ENCODE results near the gene SLC44A1.

The SLC44A1 gene

GRCh38 chr9:105341434-105342146 lies 97.1 kb downstream of the SLC44A1 start:
- DNase-seq = peak; percentile 40

GRCh38 chr9:105342147-105342505 lies 97.7 kb downstream of the SLC44A1 start:
- DNase-seq = no peak

DNA sequence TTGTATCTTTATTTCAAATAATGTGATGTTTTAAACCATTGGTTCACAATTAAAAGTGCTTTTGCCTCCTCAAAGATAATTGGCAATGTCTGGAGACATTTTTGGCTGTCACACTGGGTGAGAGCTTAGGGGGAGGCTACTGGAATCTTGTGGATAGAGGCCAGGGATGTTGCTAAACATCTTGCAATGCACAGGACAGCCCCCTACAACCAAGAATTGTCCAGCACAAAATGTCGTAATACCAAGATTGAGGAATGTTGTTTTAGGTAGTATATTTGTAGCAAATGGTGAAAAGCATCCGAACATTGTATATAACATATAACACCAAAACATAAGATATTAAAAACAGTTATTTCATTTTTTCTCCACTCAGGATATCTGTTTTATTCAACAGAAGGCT lies 99.8 kb downstream of the SLC44A1 start:
- peak; percentile 29 for DNase-seq

DNA sequence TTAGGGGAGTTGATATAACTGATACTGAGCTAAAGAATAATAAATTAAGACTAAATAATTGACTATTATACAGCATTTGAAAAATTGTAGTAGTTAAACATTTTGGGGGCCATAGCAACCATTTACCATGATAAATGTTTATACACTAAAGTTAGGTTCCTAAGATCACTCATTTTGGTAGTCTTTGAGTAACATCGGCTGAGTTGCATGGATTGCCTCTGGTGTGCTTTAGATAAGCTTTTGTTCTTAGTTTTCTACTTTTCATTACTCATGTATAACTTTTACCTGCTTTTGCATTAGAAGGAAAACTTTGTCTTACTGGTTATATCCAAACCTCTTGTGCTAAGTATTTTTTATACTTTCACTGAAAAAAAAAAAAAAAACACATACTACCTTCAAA lies 101.2 kb downstream of the SLC44A1 start:
- no peak for DNase-seq

DNA sequence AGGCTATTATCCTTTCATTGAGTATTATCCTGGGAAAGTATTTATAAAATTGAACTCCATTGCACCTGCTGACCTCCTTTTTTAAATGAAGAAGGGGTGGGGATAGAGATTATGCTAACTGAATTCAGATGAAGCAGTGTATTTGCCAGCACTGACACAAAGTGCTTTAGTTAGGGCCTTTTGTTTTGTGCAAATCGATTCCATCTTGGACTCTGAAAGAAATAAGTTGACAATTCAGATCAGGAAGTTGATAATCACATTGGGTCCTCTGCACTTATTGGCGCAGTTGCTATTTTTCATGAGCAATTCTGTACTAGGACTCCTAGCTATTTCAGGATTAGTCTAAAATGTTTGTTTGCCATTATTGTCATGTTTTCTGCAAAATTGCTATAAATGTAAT lies 101.8 kb downstream of the SLC44A1 start:
- DNase-seq = no peak

GRCh38 chr9:105354448-105354847 lies 110.0 kb downstream of the SLC44A1 start:
- no peak for DNase-seq

GRCh38 chr9:105355781-105356180 lies 111.3 kb downstream of the SLC44A1 start:
- DNase-seq = no peak

DNA sequence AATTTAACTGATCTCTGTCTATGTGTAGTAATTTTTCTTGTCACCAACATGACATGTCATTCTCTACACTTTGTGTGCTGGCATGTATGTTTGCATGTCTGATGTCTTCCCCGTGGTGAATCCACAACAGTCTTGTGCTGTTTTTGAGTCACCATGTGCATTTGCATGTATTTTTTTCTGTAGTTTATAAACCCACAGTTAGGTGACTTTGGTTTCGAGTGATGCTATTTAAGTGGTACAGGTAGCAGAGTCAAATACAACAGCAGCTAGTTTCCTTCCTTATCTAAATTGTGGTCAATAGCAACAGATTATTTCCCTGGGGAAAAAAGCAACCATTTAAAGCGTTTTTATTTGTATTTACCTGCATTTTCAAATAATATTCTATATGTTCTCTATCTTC lies 113.5 kb downstream of the SLC44A1 start:
- DNase-seq = no peak

GRCh38 chr9:105359892-105360291 lies 115.4 kb downstream of the SLC44A1 start:
- DNase-seq = peak; percentile 53

DNA sequence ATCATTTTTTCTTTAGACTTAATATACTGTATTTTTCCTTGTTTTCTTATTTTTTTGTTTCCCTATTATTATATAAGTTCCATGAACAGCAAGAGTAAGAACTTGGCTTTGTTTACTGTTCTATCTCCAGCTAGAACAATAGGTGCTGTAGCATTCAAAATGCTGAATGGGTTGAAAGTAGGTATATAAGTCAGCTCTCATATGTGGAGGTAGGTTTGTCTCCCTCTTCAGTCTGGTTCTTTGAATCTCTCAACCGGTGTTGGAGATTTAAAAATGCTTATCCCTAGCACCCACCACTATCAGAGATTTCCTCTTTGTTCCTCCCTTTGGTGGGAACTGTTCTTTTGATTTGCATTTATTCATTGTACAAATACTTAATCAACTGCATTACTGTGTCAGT lies 115.9 kb downstream of the SLC44A1 start:
- DNase-seq = no peak

- DNase-seq = no peak
These were observed 117.4 kb downstream of the SLC44A1 start for GRCh38 chr9:105361873-105362272.

DNA sequence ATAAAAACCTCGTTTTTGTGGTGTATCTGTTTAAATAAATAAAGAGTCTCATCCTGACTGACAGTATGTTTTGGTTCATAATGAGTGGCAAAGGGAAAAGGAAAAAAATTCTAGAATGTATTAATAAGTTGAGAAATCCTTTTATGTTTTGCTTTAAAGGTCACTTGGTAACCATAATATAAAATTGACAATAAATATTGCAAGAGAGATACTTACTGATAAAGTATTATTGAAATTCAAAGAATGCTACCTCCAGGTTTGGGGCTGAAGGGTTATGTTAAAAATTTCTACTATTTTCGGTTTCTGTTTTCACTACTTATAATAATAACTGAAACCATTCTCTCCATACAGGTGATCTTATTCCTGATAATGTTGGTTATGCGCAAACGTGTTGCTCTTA lies 118.0 kb downstream of the SLC44A1 start:
- DNase-seq = no peak

GRCh38 chr9:105363837-105364236 lies 119.4 kb downstream of the SLC44A1 start:
- no peak for DNase-seq

- DNase-seq = no peak
These were observed 125.5 kb downstream of the SLC44A1 start for GRCh38 chr9:105369911-105370310.

DNA sequence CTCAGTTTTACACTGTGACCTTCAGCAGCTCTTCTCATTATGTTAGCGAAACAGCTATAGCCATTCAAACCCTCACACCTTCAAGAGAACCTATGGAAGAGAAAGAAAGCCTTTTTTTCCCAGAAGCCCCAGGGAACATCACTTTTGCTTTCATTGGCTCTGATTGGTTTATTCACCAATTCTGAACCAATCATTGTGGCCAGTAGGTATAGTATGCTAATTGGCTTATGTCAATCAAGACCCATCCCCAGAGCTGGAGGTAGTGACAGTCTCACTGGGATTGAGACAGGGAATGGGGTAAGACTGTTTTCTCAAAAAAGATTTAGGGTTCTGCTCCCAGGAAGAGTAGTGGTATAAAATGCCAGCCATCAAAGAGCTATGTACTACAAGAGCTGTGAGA lies 129.3 kb downstream of the SLC44A1 start:
- DNase-seq = no peak

DNA sequence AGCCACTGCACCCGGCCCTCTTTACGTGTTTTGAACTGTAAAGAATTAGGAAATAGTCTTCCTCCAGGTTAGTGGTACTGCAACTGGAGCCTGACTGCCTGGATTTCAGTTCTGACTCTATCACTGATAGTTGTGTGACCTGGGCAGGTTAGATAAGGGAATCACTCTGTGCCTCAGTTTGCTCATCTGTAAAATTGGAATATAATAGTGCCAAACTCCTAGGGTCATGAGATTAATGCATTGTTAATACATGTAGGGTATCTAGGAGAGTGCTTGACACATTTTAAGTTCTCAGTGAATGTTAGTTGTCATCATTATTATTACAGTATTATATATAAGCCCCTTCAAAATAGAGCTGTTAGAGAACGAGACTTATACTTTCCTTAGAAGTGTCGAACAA lies 130.9 kb downstream of the SLC44A1 start:
- DNase-seq = no peak

GRCh38 chr9:105376893-105377292 lies 132.4 kb downstream of the SLC44A1 start:
- no peak for DNase-seq

DNA sequence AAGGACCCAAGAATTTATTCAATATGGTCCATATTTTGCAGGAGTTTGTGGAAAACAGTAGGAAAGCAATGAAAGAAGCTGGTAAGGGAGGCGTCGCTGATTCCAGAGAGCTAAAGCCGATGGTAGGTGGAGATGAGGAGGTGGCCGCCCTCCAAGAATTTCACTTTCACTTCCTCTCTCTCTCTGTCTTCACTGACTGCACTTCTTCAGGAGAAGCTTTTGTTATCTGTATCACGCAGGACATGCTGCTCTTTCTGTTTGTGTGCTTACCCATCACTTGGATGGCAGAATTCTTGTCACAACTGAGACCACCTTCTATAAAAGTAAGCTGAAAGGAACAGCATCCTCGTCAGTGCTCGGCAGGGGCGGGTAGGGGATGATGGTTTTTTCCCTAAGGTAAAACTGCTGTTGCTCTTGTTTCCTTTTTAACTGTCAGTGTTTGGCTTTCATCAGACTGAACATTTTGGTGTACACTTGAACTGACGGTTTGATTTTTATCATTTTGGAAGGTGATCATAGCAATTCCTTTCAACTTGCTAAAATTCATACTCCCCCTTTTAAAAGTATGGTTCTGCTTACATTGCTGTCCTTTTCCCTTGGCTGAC lies 141.0 kb downstream of the SLC44A1 start:
- no peak for DNase-seq

DNA sequence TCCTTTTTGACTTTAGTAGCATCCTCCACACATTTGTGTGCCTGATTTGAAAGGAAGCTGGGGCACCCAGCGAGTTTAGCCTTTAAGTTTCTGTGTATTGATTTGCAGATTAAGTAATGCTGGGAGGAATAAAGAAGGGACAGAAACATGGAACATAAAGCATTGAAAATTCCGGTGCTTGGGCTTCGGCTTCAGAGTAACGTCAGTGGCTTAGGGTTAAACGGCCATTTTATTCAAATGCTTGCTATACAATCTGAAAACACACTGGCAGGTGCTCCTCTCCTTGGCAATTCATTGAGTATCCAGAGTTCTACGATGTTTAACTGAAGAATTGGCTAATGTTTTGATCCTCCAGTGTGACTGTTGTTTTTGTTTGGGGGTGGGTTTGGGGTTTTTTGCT lies 145.3 kb downstream of the SLC44A1 start:
- DNase-seq = no peak

DNA sequence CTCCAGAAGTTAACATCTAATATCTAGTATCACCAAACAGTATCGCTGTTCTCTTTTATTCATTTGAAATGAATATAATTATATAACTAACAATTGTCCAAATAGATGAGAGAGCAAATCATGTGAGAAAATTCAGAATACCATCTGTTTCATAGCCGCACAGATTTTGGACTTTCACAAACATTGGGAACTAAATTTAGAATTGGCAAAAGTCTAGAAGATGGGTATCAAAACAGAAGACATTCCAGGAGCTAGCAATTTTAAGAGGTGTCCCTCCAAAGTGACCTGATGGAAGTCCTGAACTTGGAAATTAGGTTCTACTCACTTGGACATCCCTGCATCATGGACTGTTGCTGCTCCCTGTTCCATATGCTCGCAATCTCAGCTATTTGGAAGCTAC lies 146.4 kb downstream of the SLC44A1 start:
- no peak for DNase-seq

DNA sequence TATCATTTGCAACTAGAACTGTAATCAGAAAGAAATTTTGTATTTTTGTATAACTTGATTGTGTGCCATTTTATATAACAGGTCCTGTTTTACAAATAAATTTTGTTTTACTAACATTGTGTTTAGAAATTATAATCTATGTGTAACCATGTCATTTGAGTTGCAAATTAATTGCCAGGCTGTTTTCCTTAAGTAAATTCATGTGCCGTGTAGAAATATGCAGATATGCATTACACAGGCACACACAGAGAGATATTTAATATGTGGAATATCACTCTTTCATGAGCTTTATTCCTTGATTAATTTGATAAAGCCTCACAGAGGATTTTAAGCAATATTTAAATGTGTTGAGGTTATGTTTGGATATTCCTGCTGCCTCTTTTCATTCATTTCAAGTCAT lies 146.8 kb downstream of the SLC44A1 start:
- no peak for DNase-seq

DNA sequence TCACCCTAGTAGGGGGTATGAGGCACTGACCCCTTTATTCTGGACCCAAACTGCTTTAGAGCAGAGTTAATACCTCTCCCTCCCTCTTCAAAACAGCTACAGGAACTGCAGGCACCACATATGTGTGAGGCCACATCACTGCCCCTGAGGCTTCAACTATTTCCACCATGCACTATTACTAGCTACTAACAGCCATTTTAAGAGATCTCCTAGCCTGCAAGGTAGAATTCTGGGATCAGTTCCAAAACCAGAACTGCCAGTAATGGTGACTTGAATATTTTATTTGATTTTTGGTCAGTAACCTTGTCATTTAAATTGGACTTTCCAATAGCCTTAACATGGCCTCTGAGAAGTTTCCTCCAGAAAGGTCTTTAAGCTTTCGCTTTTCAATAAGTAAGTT lies 148.1 kb downstream of the SLC44A1 start:
- no peak for DNase-seq

DNA sequence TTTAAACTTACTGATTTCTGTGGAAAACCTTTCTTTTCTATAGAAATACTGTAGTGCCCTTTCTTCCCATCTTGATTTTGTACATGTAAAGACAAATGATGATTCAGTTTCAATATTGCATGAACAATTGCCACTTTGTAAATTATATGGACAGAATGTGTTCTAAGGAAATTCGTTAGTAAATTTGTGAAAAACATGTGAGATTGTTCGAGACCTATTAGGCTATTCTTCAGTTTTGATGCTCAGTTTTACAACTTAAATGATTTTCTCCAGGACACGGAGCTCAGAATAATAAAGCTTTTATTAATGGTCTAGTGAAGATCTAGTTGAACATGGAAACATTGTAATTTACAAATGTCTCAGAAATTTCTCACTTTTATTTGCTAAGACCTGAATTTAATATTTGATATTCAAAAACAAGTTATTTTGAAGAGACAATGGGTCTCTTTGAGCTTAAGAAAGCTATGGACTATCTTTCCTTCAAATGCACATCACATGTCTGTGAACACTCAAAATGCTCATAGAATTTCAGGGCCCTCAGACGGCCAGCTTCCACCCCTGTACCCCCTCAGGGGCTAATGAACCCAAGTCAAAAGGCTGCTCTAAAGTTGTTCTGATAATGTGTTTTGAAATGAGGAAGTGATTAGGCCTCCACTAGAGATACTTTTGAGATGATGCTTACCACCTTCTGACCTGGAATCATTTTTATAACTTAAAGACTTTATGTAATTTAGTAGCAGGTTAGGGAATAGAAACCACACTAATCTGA lies 149.3 kb downstream of the SLC44A1 start:
- DNase-seq = no peak

DNA sequence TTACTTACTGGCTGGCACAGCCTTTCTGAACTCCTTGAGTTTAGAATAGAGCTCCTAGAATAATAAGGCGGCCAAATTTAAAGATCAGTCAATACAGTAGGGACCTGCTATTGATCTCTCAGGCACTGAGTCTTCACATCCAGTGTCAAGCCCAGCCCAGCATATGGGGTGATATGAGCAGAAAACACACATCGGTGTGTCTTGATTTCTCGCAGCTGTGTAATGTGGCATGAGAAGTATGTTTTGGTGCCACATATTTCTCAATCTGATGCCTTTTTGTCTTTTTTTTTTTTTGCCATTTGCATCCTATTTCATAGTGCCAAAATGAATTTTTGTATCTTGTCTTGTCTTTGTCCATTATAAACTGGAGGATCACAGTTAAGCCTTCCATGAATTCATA lies 152.0 kb downstream of the SLC44A1 start:
- DNase-seq = no peak
